NCI-H510A treated with DMSO at 0.1 percent for 48 hours (cell line): Measurements from ENCODE around the gene FAM110D.
A peak's percentile ranks its signal among the peaks of the same experiment; 100 is the strongest.

Experiments used
- DNase-seq: peaks from one replicate; lab custom pipeline; 2025; lab: John Stamatoyannopoulos, UW

FAM110D gene

DNA sequence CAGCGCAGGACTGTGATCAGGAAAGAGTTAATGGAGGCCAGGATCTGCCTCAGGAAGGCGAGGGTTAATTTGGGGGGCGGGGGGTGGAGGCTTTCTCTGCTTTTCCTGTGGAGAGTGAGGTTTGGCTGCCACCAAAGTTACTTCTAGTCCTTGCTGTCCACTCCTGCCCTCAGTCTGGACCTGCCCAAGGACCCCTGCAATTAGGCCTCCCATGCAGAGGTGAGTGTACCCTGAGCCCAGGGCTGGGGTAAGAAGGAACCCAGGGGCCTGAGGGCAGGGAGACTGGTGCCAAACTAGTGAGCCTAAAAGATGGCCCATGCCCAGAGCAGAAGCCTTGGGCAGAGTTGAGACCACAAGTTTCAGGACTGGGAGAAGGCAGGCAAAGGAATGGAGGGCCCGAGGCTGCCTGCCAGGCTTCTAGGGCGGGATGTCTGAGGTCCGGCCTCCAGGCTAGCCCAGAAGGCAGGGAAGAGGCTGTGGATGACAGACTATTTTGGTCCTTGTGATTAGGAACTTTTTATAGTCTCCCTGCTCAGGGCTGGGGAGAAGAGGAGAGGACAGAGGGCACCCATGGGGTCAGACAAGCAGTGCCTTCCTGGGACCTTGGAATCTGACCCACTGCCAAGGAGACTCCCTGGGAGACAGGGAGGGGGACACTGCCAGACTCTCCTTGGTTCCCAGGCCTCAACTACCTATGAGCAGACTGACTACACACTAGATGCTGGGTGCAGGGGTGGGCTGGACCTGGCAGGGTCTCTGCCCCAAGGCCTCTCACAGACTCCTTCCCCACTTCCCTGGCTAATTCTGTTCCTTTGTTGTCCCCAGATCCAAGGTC lies at the start of gene FAM110D:
Gene FAM110D, plus strand, starts transcription at position 172 of the 835 bp plus-strand sequence. CDS start 2,213 bp downstream, outside the sequence.
- DNase-seq: no peak

- DNase-seq: no peak
These were observed 49.4 kb upstream of the FAM110D start for GRCh38 chr1:26109229-26110164.

DNA sequence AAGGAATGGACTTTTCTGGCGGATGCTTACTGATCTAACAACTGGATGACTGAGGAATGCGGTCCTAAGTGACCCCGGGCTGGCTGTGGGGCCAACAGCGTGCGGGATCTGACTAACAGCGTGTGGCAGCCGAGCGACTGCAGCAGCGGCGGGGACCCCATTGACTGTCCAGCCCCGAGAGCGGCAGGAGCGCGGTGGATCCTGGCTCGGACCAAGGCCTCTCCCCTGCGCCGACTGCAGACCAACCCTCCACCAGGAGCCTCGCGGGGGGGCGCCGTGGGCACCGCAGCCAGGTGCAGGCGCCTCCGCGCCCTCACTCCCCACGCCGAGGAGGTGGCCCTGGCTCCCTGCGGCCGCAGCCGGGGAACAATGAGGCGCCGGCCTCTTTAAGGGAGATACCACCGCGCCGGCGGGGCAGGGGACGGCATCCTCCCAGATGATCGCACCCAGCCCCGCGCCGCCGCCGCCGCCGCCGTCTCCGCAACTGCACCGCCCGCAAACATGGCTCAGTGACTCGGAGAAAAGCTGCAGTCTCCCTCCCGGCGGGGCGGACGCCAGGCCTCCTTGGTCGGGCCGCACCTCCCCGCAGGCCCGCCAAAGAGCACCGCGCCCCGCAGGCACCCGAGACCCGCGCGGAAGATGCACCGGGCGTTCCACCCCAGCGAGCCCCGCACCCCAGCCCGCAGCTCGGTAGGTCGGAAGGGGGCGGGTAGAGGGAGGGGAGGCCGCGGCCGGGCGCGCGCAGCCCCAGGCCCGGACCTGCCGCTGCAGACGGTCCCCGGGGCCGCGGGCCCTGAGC lies 47.9 kb upstream of the FAM110D start:
- peak; percentile 55 for DNase-seq

DNA sequence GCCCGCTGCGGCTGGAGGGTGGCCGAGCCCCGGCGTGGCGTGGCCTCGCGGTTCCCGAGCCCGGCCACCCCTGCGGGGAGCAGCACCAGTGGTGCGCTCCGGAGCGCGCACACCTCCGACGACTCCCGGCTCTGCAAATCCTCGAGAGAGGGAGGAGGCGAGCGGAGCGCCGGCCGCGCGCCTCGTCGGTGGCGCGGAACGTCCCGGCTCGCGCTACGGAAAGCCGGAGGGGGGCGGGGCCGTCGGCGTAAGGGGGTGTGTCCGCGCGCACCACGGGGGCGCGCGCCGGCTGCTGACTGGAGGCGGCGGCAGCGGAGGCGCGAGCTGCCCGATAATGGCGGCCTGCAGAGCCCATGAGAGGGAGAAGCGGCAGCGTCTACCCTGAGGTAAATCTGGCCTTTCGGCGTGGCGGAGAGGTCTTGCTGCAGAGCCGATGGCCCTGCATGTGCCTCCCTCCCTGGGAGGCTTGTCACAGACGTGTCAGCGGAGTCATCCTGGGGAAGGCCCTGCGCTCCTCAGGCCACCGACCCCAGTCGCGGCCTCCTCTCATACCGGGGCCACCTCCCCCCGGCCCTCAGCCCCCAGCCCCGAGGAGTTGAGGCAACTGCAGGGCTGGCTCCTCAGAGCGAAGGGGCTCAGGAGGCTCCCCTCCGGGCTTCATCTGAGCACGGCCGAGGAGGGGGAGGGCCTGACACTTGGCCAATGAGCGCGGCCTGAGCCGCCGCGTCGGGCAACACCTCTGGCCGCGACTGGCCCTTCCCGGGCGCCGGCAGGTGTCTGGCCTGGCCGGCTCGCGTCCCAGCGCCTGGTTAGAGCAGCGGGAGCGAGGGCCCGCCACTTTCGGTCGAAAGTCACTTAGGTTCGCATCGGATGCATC lies 47.1 kb upstream of the FAM110D start, which contains the start of gene PDIK1L:
Gene PDIK1L, plus strand, starts transcription at position 295 of the 877 bp plus-strand sequence. CDS start 2,485 bp downstream, outside the sequence.
- DNase-seq: peak; percentile 86

- peak; percentile 80 for DNase-seq
These were observed 46.5 kb upstream of the FAM110D start for GRCh38 chr1:26112407-26112775.

GRCh38 chr1:26114165-26114927 lies 44.5 kb upstream of the FAM110D start:
- DNase-seq: no peak

DNA sequence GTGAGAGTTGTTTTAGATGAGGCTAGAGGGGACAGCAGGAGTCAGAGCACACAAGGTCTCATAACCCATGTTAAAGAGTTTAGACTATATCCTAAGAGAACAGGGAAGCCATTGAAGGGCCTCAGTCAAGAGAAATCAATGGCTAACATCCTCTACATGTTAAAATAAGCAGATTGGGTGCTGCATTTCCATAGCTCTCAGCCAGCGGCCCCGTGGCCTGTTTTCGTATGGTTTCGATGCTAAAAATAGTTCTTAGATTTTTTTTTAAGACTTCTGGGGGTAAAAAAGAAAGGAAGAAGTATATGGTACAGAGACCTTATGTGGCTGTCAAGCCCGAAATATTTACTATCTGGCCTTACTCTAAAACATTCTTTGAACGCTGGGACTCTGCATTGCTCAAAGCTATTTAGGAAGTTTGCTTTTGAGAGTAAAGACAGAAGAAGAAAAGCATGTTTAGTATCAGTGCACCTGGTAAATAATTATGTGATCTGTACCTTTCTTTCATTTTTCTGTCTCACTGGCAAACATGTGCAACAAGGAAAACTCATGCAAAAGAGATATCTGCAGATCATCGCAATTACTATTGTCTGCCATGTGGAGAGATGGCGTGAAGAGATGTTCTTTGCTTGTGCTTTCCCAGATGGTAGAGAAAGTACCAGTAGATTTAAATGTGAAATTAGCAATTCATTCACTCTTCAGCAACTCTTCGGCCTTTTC lies 38.8 kb upstream of the FAM110D start:
- no peak for DNase-seq

GRCh38 chr1:26121854-26122773 lies 36.8 kb upstream of the FAM110D start:
- DNase-seq: no peak

- DNase-seq: no peak
These were observed 35.6 kb upstream of the FAM110D start for GRCh38 chr1:26122988-26123973.

GRCh38 chr1:26124418-26125331 lies 34.2 kb upstream of the FAM110D start:
- DNase-seq: no peak

DNA sequence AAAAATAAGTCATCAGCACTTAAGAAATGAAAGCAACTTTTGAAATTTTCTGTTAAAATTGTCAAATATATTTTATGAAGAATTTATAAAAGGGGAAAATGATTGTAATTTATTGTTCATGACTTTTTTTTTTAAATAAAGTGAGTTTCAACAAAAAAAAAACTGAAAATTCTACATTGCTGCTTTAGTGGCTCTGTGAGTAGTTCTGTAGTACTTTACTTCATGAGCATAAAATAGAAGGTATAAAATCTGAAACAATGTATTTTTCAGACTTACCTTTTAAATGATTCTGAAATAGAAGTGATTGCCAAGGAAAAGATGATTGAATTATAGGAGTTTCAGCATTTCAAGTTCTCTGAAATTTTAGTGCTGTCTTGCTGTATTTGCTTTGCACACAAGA lies 33.5 kb upstream of the FAM110D start:
- DNase-seq: no peak

- no peak for DNase-seq
These were observed 32.9 kb upstream of the FAM110D start for GRCh38 chr1:26125946-26126320.

- peak; percentile 85 for DNase-seq
These were observed 32.4 kb upstream of the FAM110D start for GRCh38 chr1:26126321-26127084.

- DNase-seq: no peak
These were observed 31.4 kb upstream of the FAM110D start for GRCh38 chr1:26127235-26128163.
